GM18519 (cell line): ENCODE measurements around the gene RTL10.

Experiments used
- ATAC-seq: cut with Tn5 transposase; IDR thresholded peaks from one replicate; pipeline ENCODE4 v1.9.1; 2021; ENCODE audit warnings: mild to moderate bottlenecking, moderate library complexity; ENCODE audit not compliant: unreplicated experiment, low FRiP score

Gene RTL10

DNA sequence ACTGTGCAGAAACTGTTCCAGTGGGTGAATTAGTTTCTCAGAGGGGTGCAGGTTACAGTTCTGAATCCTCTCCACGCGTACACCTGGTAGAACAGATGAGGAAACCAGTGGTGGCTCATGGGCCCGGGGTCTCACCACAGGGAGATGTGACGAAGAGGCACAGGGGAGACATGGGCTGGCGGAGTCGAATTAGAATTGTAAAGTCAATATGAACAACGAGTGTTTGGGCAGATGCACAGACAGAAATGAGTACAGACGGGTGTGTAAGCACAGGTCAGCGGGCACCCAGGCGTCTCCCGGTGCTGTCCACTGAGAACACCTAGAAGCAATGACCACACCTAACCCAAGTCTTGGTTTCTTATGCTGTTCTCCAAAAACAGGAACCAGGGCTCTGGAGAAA, 41.8 kb downstream of the RTL10 start:
- ATAC-seq = no peak

- no peak for ATAC-seq
Measured at GRCh38 chr22:19811811-19812771, 42.6 kb downstream of the RTL10 start.

DNA sequence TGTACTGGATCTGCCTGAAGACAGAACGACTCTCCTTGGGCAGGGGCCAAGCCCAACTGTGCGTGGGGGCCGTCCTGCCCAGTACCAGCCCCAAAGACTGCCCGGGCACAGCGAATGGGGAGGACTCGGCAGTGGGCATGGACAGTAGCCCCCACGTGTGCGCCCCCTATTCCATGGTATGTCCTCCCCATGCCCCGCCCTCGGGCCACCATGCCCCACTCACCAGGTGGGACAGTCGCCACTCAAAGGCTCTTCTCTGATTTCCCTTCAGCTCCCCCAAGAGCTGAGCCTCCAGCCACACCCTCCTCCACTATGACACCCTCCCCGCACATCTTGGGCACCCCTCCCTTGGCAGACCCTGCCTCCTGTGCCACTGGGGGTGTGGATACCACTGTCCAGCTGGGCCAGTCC, 43.5 kb downstream of the RTL10 start:
- no peak for ATAC-seq

GRCh38 chr22:19810381-19811201, 44.1 kb downstream of the RTL10 start:
- ATAC-seq = no peak

DNA sequence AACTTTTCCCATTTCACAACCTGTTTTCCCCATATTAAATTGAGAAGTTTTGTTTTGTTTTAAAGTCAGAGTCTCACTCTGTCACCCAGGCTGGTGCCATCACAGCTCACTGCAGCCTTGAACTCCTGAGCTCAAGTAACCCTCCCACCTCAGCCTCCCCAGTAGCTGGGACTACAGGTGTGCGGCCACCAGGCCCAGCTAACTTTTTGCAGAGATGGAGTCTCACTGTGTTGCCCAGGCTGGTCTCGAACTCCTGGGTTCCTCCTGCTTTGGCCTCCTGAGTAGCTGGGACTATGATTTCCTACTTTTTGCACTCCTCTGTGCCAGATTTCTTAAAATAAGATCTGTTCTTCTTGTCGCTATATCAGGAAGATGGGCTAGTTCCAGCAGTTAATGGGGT, 44.9 kb downstream of the RTL10 start:
- ATAC-seq = no peak

DNA sequence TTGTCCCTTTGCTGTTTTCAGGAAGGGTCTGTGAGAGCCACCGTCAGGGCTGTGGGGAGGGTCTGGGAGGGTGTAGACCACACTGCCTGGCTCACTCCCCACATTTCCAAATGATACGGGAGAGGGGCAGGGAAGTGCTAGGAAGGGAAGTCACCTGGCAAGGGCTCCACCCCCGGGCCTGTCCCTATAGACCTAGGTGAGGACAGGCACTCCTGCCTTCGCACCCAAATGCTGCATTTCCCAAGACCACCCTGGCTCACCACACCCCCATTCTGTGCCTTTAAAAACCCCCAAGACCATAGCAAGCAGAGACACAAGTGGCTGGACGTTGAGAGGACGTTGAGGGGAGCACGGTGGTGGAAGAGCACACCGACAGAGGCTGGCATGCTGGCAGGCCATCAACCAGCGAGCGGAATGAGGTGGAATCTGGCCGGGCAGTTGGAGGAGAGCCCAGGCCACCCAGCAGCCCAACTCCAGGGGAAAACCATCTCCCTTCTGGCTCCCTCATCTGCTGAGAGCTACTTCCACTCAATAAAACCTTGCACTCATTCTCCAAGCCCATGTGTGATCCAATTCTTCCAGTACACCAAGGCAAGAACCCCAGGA, 45.7 kb downstream of the RTL10 start:
- no peak for ATAC-seq

DNA sequence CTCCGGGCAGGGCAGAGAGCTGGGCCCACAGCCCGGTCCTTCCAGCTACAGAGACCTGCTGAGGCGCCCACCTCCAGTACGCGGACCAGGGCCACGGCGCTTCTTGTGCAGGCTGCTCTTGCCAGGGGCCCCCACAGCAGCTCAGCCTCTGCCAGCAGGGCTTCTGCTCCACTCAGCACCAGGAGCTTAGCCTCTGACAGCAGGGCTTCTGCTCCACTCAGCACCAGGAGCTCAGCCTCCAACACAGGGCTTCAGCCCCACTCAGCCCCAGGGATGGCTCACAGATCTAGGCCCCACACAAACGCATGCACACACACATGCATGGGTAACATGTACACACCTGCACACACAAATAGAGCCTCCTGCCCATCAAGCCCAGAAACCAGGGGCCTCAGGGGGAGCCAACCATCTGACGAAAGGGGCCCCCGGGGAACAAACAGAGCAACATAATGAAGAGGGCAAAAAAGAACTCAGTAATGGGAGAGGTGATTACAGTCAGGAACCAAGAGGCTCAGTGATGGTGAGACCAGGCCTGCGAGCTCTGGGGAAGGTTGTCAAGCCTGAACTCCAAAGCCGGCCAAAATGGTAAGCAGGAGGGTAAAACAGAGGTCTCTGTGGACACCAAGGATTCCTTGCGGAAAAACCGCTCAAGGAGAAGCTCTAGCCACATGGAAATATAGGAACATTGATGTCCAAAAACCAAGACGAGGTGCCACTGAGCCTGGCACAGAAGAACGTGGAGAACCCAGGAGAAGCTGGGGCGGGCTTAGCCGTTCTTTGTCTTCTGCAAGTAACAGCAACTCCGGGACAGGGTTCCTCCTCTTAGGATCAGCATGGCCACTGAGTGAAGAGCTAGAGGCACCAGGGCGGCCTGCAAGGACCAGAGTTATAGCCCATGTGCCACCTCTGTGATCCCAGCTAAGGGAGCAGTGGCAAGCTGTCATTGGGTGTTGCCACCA, 46.5 kb downstream of the RTL10 start:
- ATAC-seq = no peak

DNA sequence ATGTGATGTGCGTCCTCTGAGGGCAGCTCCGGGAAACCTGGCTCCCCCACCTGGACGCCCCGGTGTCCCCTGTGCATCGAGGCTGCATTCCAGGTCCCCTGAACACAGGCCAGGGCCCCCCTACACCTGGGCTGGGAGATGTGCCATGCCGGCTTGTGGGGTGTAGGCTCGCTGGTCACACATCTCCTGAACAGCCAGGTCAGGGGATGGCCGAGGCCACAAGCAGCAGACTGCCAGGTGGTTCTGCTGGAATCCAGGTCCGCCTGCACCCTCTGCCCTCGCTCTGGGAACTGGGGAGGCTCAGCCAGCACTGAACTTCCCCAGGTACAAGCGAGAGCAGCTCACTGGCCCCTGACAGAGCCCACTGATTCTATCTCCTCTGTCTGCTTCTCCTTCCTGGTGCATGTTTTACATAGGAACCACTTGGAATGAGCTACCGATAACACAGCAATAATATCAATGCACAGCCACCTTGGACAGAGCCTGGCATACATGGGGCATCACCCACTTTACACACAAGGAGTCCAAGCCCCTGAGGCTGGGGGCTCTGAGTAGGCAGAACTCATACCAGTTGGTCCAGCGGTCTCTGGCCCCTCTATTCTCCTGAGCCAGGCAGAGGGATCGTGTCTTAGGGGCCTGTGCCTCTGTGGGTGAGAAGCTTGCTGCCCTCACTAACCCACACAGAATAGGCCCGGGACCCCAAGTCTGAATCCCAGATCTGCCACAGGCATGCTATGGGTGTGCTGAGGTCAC, 47.3 kb downstream of the RTL10 start:
- ATAC-seq = no peak

DNA sequence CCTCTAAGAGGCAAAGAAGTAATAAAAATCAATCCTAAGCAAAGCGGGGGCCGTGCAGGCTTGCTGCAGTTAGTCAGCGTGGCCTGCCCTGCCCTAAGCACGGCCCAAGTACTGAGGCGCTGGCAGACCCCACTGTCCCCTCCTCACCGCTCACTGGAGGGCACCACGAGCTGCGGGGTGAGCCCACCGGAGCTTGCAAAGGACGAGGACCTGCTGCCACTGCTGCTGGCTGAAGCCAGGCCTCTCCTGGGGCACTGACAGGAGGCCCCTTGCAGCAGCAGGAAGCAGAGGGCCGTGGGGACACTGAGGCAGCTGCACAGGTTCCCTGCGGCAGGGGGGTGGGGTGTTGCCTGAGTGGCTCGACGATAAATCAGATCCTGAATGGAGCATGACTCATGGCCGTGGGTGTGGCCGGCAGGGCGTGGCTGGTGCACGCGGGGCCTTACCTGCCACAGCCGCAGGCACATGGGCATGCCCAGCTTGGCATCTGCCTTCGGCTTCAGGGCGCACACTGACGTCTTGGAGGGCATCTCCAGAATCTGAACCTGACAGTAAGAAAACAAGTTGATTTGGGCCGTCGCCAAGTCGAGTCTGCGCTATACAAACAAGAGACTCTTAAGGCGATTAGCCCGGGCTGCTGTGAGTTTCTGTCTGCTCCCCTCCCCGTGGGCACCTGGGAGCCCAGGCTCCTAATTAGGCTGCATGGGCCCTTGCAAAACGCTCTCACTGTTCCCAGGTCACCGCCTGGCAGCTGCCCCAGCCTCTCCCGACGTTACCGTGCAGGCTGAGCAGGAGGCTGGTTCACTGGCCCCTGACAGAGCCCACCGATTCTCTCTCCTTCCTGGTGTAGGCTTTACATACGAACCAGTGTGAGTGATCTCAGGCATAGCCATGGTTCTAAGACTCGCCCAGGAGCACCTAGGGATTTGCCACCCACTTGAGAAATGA, 48.2 kb downstream of the RTL10 start:
- ATAC-seq = no peak

- no peak for ATAC-seq
Measured at GRCh38 chr22:19805821-19806212, 48.9 kb downstream of the RTL10 start.
